Activated naive CD8-positive, alpha-beta T cell (primary cell): Measurements from ENCODE around the gene PTCD1.
A peak's percentile ranks its signal among the peaks of the same experiment; 100 is the strongest.
"Not testable (repeated sequence)": the region's sequence is repeated elsewhere in the genome, so short reads cannot be mapped to it uniquely, and the experiment has no call there.

Experiments
- H3K27ac Mint-ChIP-seq: one replicate; pipeline ENCODE4 v1.8.0; 2021; ENCODE audit warnings: mixed read lengths
- H3K27me3 Mint-ChIP-seq: one replicate; pipeline ENCODE4 v1.8.0; 2021; ENCODE audit warnings: mixed read lengths
- H3K36me3 Mint-ChIP-seq: one replicate; pipeline ENCODE4 v1.8.0; 2021; ENCODE audit warnings: mixed read lengths
- H3K4me1 Mint-ChIP-seq: one replicate; pipeline ENCODE4 v1.8.0; 2021; ENCODE audit warnings: low read depth, mixed read lengths
- H3K4me3 Mint-ChIP-seq: one replicate; pipeline ENCODE4 v1.8.0; 2021; ENCODE audit warnings: mild to moderate bottlenecking, mixed read lengths
- H3K9me3 Mint-ChIP-seq: one replicate; pipeline ENCODE4 v1.8.0; 2021; ENCODE audit warnings: low read depth, mixed read lengths

Gene PTCD1

GRCh38 chr7:99457650-99458493 lies 19.3 kb upstream of the PTCD1 start:
- Mint-ChIP-seq H3K4me3 (no peak overlapping the region), H3K27me3 (no peaks in the 10 kb centered on the region), H3K27ac (no peak overlapping the region), H3K9me3 (no peaks in the 10 kb centered on the region), H3K4me1 (peaks cover 19% of the 10 kb centered on the region), H3K36me3 (peaks cover 7% of the 10 kb centered on the region)

GRCh38 chr7:99457050-99457649 lies 18.6 kb upstream of the PTCD1 start:
- Mint-ChIP-seq H3K27ac (no peak overlapping the region), H3K4me1 (peaks cover 15% of the 10 kb centered on the region), H3K4me3 (no peak overlapping the region), H3K36me3 (peaks cover 7% of the 10 kb centered on the region), H3K9me3 (no peaks in the 10 kb centered on the region), H3K27me3 (no peaks in the 10 kb centered on the region)

- Mint-ChIP-seq H3K4me3 (no peak overlapping the region), H3K9me3 (no peaks in the 10 kb centered on the region), H3K27me3 (no peaks in the 10 kb centered on the region), H3K27ac (no peak overlapping the region), H3K4me1 (peaks cover 14% of the 10 kb centered on the region), H3K36me3 (peaks cover 7% of the 10 kb centered on the region)
These were observed 17.7 kb upstream of the PTCD1 start for GRCh38 chr7:99456288-99456687.

GRCh38 chr7:99455874-99456273 lies 17.3 kb upstream of the PTCD1 start:
- Mint-ChIP-seq H3K36me3 (peaks cover 7% of the 10 kb centered on the region), H3K27me3 (no peaks in the 10 kb centered on the region), H3K4me1 (peaks cover 12% of the 10 kb centered on the region), H3K27ac (no peak overlapping the region), H3K9me3 (no peaks in the 10 kb centered on the region), H3K4me3 (no peak overlapping the region)

GRCh38 chr7:99453105-99453504 lies 14.5 kb upstream of the PTCD1 start:
- H3K27me3 Mint-ChIP-seq: no peaks in the 10 kb centered on the region
- no peaks in the 10 kb centered on the region for H3K9me3 Mint-ChIP-seq
- H3K4me1 Mint-ChIP-seq: no peaks in the 10 kb centered on the region
- H3K36me3 Mint-ChIP-seq: no peaks in the 10 kb centered on the region
- no peak overlapping the region for H3K27ac Mint-ChIP-seq
- no peak overlapping the region for H3K4me3 Mint-ChIP-seq

- Mint-ChIP-seq H3K9me3 (no peaks in the 10 kb centered on the region), H3K4me3 (no peak overlapping the region), H3K36me3 (no peaks in the 10 kb centered on the region), H3K27me3 (no peaks in the 10 kb centered on the region), H3K27ac (no peak overlapping the region), H3K4me1 (no peaks in the 10 kb centered on the region)
These were observed 13.9 kb upstream of the PTCD1 start for GRCh38 chr7:99452541-99452940.

GRCh38 chr7:99451936-99452335 lies 13.3 kb upstream of the PTCD1 start:
- Mint-ChIP-seq H3K9me3 (no peaks in the 10 kb centered on the region), H3K27me3 (no peaks in the 10 kb centered on the region), H3K4me3 (no peak overlapping the region), H3K4me1 (no peaks in the 10 kb centered on the region), H3K36me3 (no peaks in the 10 kb centered on the region), H3K27ac (no peak overlapping the region)

GRCh38 chr7:99449326-99449725 lies 10.7 kb upstream of the PTCD1 start:
- Mint-ChIP-seq H3K4me3 (no peak overlapping the region), H3K36me3 (no peaks in the 10 kb centered on the region)

GRCh38 chr7:99448855-99449254 lies 10.3 kb upstream of the PTCD1 start:
- Mint-ChIP-seq H3K27ac (no peak overlapping the region), H3K4me1 (no peaks in the 10 kb centered on the region), H3K9me3 (no peaks in the 10 kb centered on the region), H3K36me3 (no peaks in the 10 kb centered on the region), H3K27me3 (no peaks in the 10 kb centered on the region), H3K4me3 (no peak overlapping the region)

More at GRCh38 chr7:99449326-99449725, 10.7 kb upstream of the PTCD1 start:
- Mint-ChIP-seq H3K9me3 (no peaks in the 10 kb centered on the region), H3K27ac (no peak overlapping the region), H3K27me3 (no peaks in the 10 kb centered on the region), H3K4me1 (no peaks in the 10 kb centered on the region)

GRCh38 chr7:99447943-99448342 lies 9.3 kb upstream of the PTCD1 start:
- H3K27ac Mint-ChIP-seq: no peak overlapping the region
- peaks cover 4% of the 10 kb centered on the region for H3K36me3 Mint-ChIP-seq
- H3K27me3 Mint-ChIP-seq: no peaks in the 10 kb centered on the region
- peaks cover 3% of the 10 kb centered on the region for H3K4me1 Mint-ChIP-seq
- H3K9me3 Mint-ChIP-seq: no peaks in the 10 kb centered on the region
- H3K4me3 Mint-ChIP-seq: no peak overlapping the region

- no peak overlapping the region for H3K27ac Mint-ChIP-seq
- H3K4me3 Mint-ChIP-seq: no peak overlapping the region
- no peaks in the 10 kb centered on the region for H3K9me3 Mint-ChIP-seq
- no peaks in the 10 kb centered on the region for H3K27me3 Mint-ChIP-seq
- H3K36me3 Mint-ChIP-seq: peaks cover 6% of the 10 kb centered on the region
- H3K4me1 Mint-ChIP-seq: peaks cover 9% of the 10 kb centered on the region
These were observed 7.5 kb upstream of the PTCD1 start for GRCh38 chr7:99446096-99446495.

GRCh38 chr7:99440195-99440594 lies 1.6 kb upstream of the PTCD1 start:
- Mint-ChIP-seq H3K9me3 (no peaks in the 10 kb centered on the region), H3K4me3 (peak overlapping the region; percentile 97), H3K27ac (no peak overlapping the region), H3K27me3 (no peaks in the 10 kb centered on the region), H3K36me3 (peaks cover 6% of the 10 kb centered on the region), H3K4me1 (peaks cover 34% of the 10 kb centered on the region)

- peak overlapping the region; percentile 96 for H3K27ac Mint-ChIP-seq
- peak overlapping the region; percentile 97 for H3K4me3 Mint-ChIP-seq
- no peaks in the 10 kb centered on the region for H3K27me3 Mint-ChIP-seq
- H3K4me1 Mint-ChIP-seq: peaks cover 32% of the 10 kb centered on the region
- H3K36me3 Mint-ChIP-seq: peaks cover 3% of the 10 kb centered on the region
- no peaks in the 10 kb centered on the region for H3K9me3 Mint-ChIP-seq
These were observed 539 bp downstream of the PTCD1 start for GRCh38 chr7:99437946-99438572.

- H3K36me3 Mint-ChIP-seq: peaks cover 4% of the 10 kb centered on the region
- H3K4me1 Mint-ChIP-seq: peaks cover 13% of the 10 kb centered on the region
- no peak overlapping the region for H3K27ac Mint-ChIP-seq
- no peaks in the 10 kb centered on the region for H3K9me3 Mint-ChIP-seq
- no peaks in the 10 kb centered on the region for H3K27me3 Mint-ChIP-seq
- H3K4me3 Mint-ChIP-seq: no peak overlapping the region
These were observed 5.4 kb downstream of the PTCD1 start for GRCh38 chr7:99433158-99433557.

GRCh38 chr7:99431756-99432540 lies 6.7 kb downstream of the PTCD1 start:
- H3K4me1 Mint-ChIP-seq, H3K4me3 Mint-ChIP-seq, H3K27ac Mint-ChIP-seq, H3K27me3 Mint-ChIP-seq, H3K36me3 Mint-ChIP-seq, H3K9me3 Mint-ChIP-seq: not testable (repeated sequence)
